Measurements from ENCODE around the gene XPO6. TPM values are rescaled to one million over a fixed set of nuclear protein-coding genes. Genes with fewer than 3 reads are reported as not detected.
A peak's percentile ranks its signal among the peaks of the same experiment; 100 is the strongest.

Gene XPO6
- total RNA-seq, 5 donors from 2014 or later (not counting 1 experiment from before 2014, with no cell fraction given): 355 to 403 (median 391) TPM

- ChIA-PET POLR2A (no interaction called here), CTCF (interaction anchor here (0.7 to 1.3 kb wide), 3 partner anchors 10 to 45 kb away, joined by 3 to 9 read pairs (median 3); no protein-coding TSS in a partner anchor)
- Histone ChIP-seq H3K27ac (ENCODE audit: low read length) (peak overlapping the region; percentile 31), H3K9me3 (no peaks in the 10 kb centered on the region), H3K4me1 (ENCODE audit: control insufficient read depth in 1 of 2, extremely low read depth in 1 of 2, insufficient read depth in 2 of 2, low read length in 2 of 2) (peaks cover 24 to 44% of the 10 kb centered on the region in 2 experiments), H3K4me3 (ENCODE audit: control insufficient read depth in 1 of 2, extremely low read depth in 1 of 2, low read length in 1 of 2) (no peak overlapping the region), H3K27me3 (replicated peaks in 1 of 2; ENCODE audit: control insufficient read depth in 2 of 2, extremely low read depth in 1 of 2, insufficient read depth in 2 of 2, low read length in 1 of 2) (no peaks in the 10 kb centered on the region), H3K36me3 (ENCODE audit: control insufficient read depth in 2 of 2, extremely low read depth in 1 of 2, insufficient read depth in 1 of 2, low read length in 1 of 2) (peaks cover 0 to 63% of the 10 kb centered on the region in 2 donors)
- DNase-seq (no peak), ATAC-seq (replicated peaks in 1 of 4) (peak in 1 of 4 experiments; percentile 35)
- Mint-ChIP-seq H3K4me3 (peak overlapping the region in 1 of 3 donors; percentile 40), H3K27me3 (no peaks in the 10 kb centered on the region), H3K4me1 (peaks cover 79 to 88% (median 87%) of the 10 kb centered on the region in 3 donors), H3K9me3 (no peaks in the 10 kb centered on the region), H3K27ac (peak overlapping the region; percentile 87 to 88), H3K36me3 (peaks cover 53% of the 10 kb centered on the region)
- WGBS (ENCODE audit: insufficient coverage): 83% methylated on average over 2 of the region's 4 CpGs
These were observed 48.1 kb downstream of the XPO6 start for GRCh38 chr16:28163699-28164098.

- ChIA-PET CTCF (interaction anchor here (0.6 to 1.1 kb wide), 5 partner anchors 17 to 105 kb away, joined by 3 to 5 read pairs (median 4); no protein-coding TSS in a partner anchor), POLR2A (interaction anchor here in 1 of 2 donors (0.7 kb wide), 1 partner anchor 8 kb away, joined by 6 read pairs; no protein-coding TSS in a partner anchor)
- Histone ChIP-seq H3K27ac (ENCODE audit: low read length) (no peak overlapping the region), H3K9me3 (no peaks in the 10 kb centered on the region), H3K4me1 (ENCODE audit: control insufficient read depth in 1 of 2, extremely low read depth in 1 of 2, insufficient read depth in 2 of 2, low read length in 2 of 2) (peaks cover 18 to 37% of the 10 kb centered on the region in 2 experiments), H3K27me3 (replicated peaks in 1 of 2; ENCODE audit: control insufficient read depth in 2 of 2, extremely low read depth in 1 of 2, insufficient read depth in 2 of 2, low read length in 1 of 2) (no peaks in the 10 kb centered on the region), H3K36me3 (ENCODE audit: control insufficient read depth in 2 of 2, extremely low read depth in 1 of 2, insufficient read depth in 1 of 2, low read length in 1 of 2) (peaks cover 5 to 60% of the 10 kb centered on the region in 2 donors), H3K4me3 (ENCODE audit: control insufficient read depth in 1 of 2, extremely low read depth in 1 of 2, low read length in 1 of 2) (no peak overlapping the region)
- Mint-ChIP-seq H3K4me1 (peaks cover 79 to 87% (median 85%) of the 10 kb centered on the region in 3 donors), H3K4me3 (no peak overlapping the region), H3K27me3 (no peaks in the 10 kb centered on the region), H3K27ac (peak overlapping the region; percentile 87 to 88), H3K9me3 (no peaks in the 10 kb centered on the region), H3K36me3 (peaks cover 59% of the 10 kb centered on the region)
- ATAC-seq (replicated peaks in 1 of 4): no peak
- WGBS (ENCODE audit: insufficient coverage): no CpG with 5 or more reads among the region's 6 CpGs
- DNase-seq: no peak
These were observed 49.4 kb downstream of the XPO6 start for GRCh38 chr16:28162326-28162877.

- Mint-ChIP-seq H3K27me3 (no peaks in the 10 kb centered on the region), H3K4me1 (peaks cover 78 to 85% (median 81%) of the 10 kb centered on the region in 3 donors), H3K9me3 (no peaks in the 10 kb centered on the region), H3K4me3 (no peak overlapping the region), H3K27ac (peak overlapping the region; percentile 87 to 88), H3K36me3 (peaks cover 53% of the 10 kb centered on the region)
- H3K4me3 ChIP-seq (ENCODE audit: control insufficient read depth in 1 of 2, extremely low read depth in 1 of 2, low read length in 1 of 2): no peak overlapping the region
- H3K9me3 ChIP-seq: no peaks in the 10 kb centered on the region
- DNase-seq: no peak
- ChIA-PET CTCF (interaction anchor here in 1 of 2 donors (0.7 to 1.1 kb wide), 2 partner anchors 17 to 56 kb away, joined by 4 to 5 read pairs; no protein-coding TSS in a partner anchor), POLR2A (no interaction called here)
- no peaks in the 10 kb centered on the region for H3K27me3 ChIP-seq (replicated peaks in 1 of 2; ENCODE audit: control insufficient read depth in 2 of 2, extremely low read depth in 1 of 2, insufficient read depth in 2 of 2, low read length in 1 of 2)
- no peak for ATAC-seq (replicated peaks in 1 of 4)
- peaks cover 18 to 31% of the 10 kb centered on the region in 2 experiments for H3K4me1 ChIP-seq (ENCODE audit: control insufficient read depth in 1 of 2, extremely low read depth in 1 of 2, insufficient read depth in 2 of 2, low read length in 2 of 2)
- H3K36me3 ChIP-seq (ENCODE audit: control insufficient read depth in 2 of 2, extremely low read depth in 1 of 2, insufficient read depth in 1 of 2, low read length in 1 of 2): peaks cover 5 to 52% of the 10 kb centered on the region in 2 donors
- no peak overlapping the region for H3K27ac ChIP-seq (ENCODE audit: low read length)
These were observed 50.1 kb downstream of the XPO6 start for GRCh38 chr16:28161626-28162025.

GRCh38 chr16:28158136-28158535 is 53.6 kb downstream of the XPO6 start:
- ATAC-seq (replicated peaks in 1 of 4) (no peak), DNase-seq (no peak)
- Histone ChIP-seq H3K27ac (ENCODE audit: low read length) (no peak overlapping the region), H3K27me3 (replicated peaks in 1 of 2; ENCODE audit: control insufficient read depth in 2 of 2, extremely low read depth in 1 of 2, insufficient read depth in 2 of 2, low read length in 1 of 2) (no peaks in the 10 kb centered on the region), H3K9me3 (no peaks in the 10 kb centered on the region), H3K4me3 (ENCODE audit: control insufficient read depth in 1 of 2, extremely low read depth in 1 of 2, low read length in 1 of 2) (no peak overlapping the region), H3K4me1 (ENCODE audit: control insufficient read depth in 1 of 2, extremely low read depth in 1 of 2, insufficient read depth in 2 of 2, low read length in 2 of 2) (peaks cover 7 to 18% of the 10 kb centered on the region in 2 experiments), H3K36me3 (ENCODE audit: control insufficient read depth in 2 of 2, extremely low read depth in 1 of 2, insufficient read depth in 1 of 2, low read length in 1 of 2) (peaks cover 15 to 48% of the 10 kb centered on the region in 2 donors)
- Mint-ChIP-seq H3K9me3 (no peaks in the 10 kb centered on the region), H3K4me3 (no peak overlapping the region), H3K4me1 (peaks cover 70 to 78% (median 77%) of the 10 kb centered on the region in 3 donors), H3K36me3 (peaks cover 57% of the 10 kb centered on the region), H3K27ac (peak overlapping the region in 1 of 2 donors; percentile 64), H3K27me3 (no peaks in the 10 kb centered on the region)
- CTCF ChIA-PET: no interaction called here
- WGBS (ENCODE audit: insufficient coverage): no CpG with 5 or more reads among the region's 1 CpG
- POLR2A ChIA-PET: no interaction called here

- Histone ChIP-seq H3K27ac (ENCODE audit: low read length) (no peak overlapping the region), H3K9me3 (no peaks in the 10 kb centered on the region), H3K36me3 (ENCODE audit: control insufficient read depth in 2 of 2, extremely low read depth in 1 of 2, insufficient read depth in 1 of 2, low read length in 1 of 2) (peaks cover 15 to 59% of the 10 kb centered on the region in 2 donors), H3K4me1 (ENCODE audit: control insufficient read depth in 1 of 2, extremely low read depth in 1 of 2, insufficient read depth in 2 of 2, low read length in 2 of 2) (peaks cover 7 to 13% of the 10 kb centered on the region in 2 experiments), H3K4me3 (ENCODE audit: control insufficient read depth in 1 of 2, extremely low read depth in 1 of 2, low read length in 1 of 2) (no peak overlapping the region), H3K27me3 (replicated peaks in 1 of 2; ENCODE audit: control insufficient read depth in 2 of 2, extremely low read depth in 1 of 2, insufficient read depth in 2 of 2, low read length in 1 of 2) (no peaks in the 10 kb centered on the region)
- Mint-ChIP-seq H3K27ac (peak overlapping the region; percentile 56 to 69), H3K9me3 (no peaks in the 10 kb centered on the region), H3K4me3 (no peak overlapping the region), H3K4me1 (peaks cover 55 to 68% (median 68%) of the 10 kb centered on the region in 3 donors), H3K27me3 (no peaks in the 10 kb centered on the region), H3K36me3 (peaks cover 61% of the 10 kb centered on the region)
- POLR2A ChIA-PET: no interaction called here
- 100% methylated on average over 5 of the region's 10 CpGs for WGBS (ENCODE audit: insufficient coverage)
- CTCF ChIA-PET: interaction anchor here in 1 of 2 donors (1.4 kb wide), 1 partner anchor 14 kb away, joined by 3 read pairs; no protein-coding TSS in a partner anchor
- DNase-seq: no peak
- no peak for ATAC-seq (replicated peaks in 1 of 4)
These were observed 55.6 kb downstream of the XPO6 start for GRCh38 chr16:28156056-28156680.

- ChIA-PET CTCF (interaction anchor here in 1 of 2 donors (1.0 to 1.4 kb wide), 5 partner anchors 13 to 63 kb away, joined by 3 to 6 read pairs (median 3); no protein-coding TSS in a partner anchor), POLR2A (interaction anchor here in 1 of 2 donors (0.6 kb wide), 2 partner anchors 15 to 27 kb away, joined by 3 to 5 read pairs; no protein-coding TSS in a partner anchor)
- Histone ChIP-seq H3K9me3 (no peaks in the 10 kb centered on the region), H3K27me3 (replicated peaks in 1 of 2; ENCODE audit: control insufficient read depth in 2 of 2, extremely low read depth in 1 of 2, insufficient read depth in 2 of 2, low read length in 1 of 2) (no peaks in the 10 kb centered on the region), H3K36me3 (ENCODE audit: control insufficient read depth in 2 of 2, extremely low read depth in 1 of 2, insufficient read depth in 1 of 2, low read length in 1 of 2) (peaks cover 15 to 65% of the 10 kb centered on the region in 2 donors), H3K4me3 (ENCODE audit: control insufficient read depth in 1 of 2, extremely low read depth in 1 of 2, low read length in 1 of 2) (no peak overlapping the region), H3K4me1 (ENCODE audit: control insufficient read depth in 1 of 2, extremely low read depth in 1 of 2, insufficient read depth in 2 of 2, low read length in 2 of 2) (peaks cover 12 to 17% of the 10 kb centered on the region in 2 experiments), H3K27ac (ENCODE audit: low read length) (no peak overlapping the region)
- DNase-seq: no peak
- no CpG with 5 or more reads among the region's 3 CpGs for WGBS (ENCODE audit: insufficient coverage)
- H3K4me1 Mint-ChIP-seq: peaks cover 55 to 69% (median 68%) of the 10 kb centered on the region in 3 donors
- no peak overlapping the region for H3K4me3 Mint-ChIP-seq
- no peak for ATAC-seq (replicated peaks in 1 of 4)
- peaks cover 64% of the 10 kb centered on the region for H3K36me3 Mint-ChIP-seq
- H3K9me3 Mint-ChIP-seq: no peaks in the 10 kb centered on the region
- H3K27ac Mint-ChIP-seq: peak overlapping the region; percentile 56 to 69
- H3K27me3 Mint-ChIP-seq: no peaks in the 10 kb centered on the region
These were observed 56.5 kb downstream of the XPO6 start for GRCh38 chr16:28155293-28155692.

All from T-cell (primary cell).